Panc1 (cell line): ENCODE data around the gene PCDH7.

Experiments used
- TCF7L2 ChIP-seq: IDR thresholded peaks from 2 replicates; pipeline ENCODE4 v1.6.1; 2011; ENCODE audit warnings: mild to moderate bottlenecking, low read depth, low read length, inconsistent platforms
- TF ChIP-seq, protein P1 (sequence below), 2 experiments: IDR thresholded peaks; 2 replicates each; pipeline ENCODE4 v1.6.1; 2011 to 2012; ENCODE audit warnings: low read depth in 2 of 2, control low read depth in 1 of 2, low read length in 1 of 2, mild to moderate bottlenecking in 1 of 2, moderate library complexity in 1 of 2; ENCODE audit not compliant: insufficient read depth in 1 of 2
- TF ChIP-seq, protein P2 (sequence below): fragments of 450-650 bp; IDR thresholded peaks from 2 replicates; pipeline ENCODE4 v1.5.1; 2017; ENCODE audit warnings: mild to moderate bottlenecking

DNA sequence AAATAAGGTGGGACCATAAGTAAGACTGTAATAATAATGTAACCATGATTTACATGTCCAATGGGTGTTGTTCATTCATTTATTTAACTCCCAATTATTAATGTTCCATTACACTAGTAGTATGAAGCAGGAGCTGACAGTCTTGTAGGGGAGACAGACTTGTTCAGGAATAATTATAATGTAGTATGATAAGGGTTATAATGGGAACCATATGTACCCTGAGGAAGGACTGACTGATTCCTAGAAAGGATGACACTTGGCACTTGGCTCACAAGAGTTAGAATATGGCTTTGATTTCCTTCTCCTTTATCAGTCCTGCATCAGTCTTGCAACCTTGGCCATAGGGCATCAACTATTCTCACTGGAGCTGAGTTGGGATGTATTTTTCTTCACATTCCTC, 24.2 kb downstream of the PCDH7 start:
- TF ChIP-seq, protein P1, sequence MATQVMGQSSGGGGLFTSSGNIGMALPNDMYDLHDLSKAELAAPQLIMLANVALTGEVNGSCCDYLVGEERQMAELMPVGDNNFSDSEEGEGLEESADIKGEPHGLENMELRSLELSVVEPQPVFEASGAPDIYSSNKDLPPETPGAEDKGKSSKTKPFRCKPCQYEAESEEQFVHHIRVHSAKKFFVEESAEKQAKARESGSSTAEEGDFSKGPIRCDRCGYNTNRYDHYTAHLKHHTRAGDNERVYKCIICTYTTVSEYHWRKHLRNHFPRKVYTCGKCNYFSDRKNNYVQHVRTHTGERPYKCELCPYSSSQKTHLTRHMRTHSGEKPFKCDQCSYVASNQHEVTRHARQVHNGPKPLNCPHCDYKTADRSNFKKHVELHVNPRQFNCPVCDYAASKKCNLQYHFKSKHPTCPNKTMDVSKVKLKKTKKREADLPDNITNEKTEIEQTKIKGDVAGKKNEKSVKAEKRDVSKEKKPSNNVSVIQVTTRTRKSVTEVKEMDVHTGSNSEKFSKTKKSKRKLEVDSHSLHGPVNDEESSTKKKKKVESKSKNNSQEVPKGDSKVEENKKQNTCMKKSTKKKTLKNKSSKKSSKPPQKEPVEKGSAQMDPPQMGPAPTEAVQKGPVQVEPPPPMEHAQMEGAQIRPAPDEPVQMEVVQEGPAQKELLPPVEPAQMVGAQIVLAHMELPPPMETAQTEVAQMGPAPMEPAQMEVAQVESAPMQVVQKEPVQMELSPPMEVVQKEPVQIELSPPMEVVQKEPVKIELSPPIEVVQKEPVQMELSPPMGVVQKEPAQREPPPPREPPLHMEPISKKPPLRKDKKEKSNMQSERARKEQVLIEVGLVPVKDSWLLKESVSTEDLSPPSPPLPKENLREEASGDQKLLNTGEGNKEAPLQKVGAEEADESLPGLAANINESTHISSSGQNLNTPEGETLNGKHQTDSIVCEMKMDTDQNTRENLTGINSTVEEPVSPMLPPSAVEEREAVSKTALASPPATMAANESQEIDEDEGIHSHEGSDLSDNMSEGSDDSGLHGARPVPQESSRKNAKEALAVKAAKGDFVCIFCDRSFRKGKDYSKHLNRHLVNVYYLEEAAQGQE (IDR thresholded peaks at IDR 0.05; ENCODE audit: insufficient read depth in 1 of 2, low read depth in 2 of 2, low read length in 1 of 2): no peak
- TF ChIP-seq, protein P2, sequence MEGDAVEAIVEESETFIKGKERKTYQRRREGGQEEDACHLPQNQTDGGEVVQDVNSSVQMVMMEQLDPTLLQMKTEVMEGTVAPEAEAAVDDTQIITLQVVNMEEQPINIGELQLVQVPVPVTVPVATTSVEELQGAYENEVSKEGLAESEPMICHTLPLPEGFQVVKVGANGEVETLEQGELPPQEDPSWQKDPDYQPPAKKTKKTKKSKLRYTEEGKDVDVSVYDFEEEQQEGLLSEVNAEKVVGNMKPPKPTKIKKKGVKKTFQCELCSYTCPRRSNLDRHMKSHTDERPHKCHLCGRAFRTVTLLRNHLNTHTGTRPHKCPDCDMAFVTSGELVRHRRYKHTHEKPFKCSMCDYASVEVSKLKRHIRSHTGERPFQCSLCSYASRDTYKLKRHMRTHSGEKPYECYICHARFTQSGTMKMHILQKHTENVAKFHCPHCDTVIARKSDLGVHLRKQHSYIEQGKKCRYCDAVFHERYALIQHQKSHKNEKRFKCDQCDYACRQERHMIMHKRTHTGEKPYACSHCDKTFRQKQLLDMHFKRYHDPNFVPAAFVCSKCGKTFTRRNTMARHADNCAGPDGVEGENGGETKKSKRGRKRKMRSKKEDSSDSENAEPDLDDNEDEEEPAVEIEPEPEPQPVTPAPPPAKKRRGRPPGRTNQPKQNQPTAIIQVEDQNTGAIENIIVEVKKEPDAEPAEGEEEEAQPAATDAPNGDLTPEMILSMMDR: no peak
- no peak for TF ChIP-seq TCF7L2
